ENCODE data around the gene MEGF11.

The MEGF11 gene

DNA sequence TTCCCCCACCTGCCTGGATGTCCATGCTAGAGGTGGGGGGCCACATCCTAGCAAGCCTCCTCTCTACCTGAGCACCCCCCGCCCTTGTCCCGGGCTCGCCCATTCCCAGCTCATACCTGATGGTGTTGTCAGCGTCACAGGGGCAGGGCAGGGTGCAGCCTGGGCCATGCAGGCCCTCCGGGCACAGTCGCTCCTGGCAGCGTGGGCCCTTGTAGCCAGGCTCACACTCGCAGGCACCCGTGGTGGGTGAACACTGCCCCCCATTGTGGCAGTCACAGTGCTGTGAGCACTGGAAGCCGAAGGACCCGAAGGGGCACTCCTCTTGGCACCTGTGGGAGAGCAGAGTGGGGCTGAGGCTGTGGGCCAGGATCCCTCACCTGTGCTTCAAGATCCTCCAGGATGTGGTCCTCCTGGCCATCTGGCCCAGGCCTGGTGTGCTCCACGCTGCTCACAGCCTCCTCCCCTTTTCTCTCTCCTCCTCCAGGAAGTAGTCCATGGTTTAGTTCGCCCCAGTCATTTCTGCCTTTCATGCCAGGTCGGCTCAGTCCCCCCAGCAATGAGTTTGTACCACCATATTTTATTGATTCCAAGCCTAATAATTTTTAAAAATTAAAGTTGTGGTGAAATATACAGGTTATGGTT, 288.6 kb downstream of the MEGF11 start:
- Histone ChIP-seq H3K4me1 (ENCODE audit: low read length) (no peaks in the 10 kb centered on the region), H3K27ac (ENCODE audit: low read length) (no peak overlapping the region), H3K4me3 (ENCODE audit: low read length) (no peak overlapping the region), H3K36me3 (replicated peaks; ENCODE audit: low read depth, low read length) (no peaks in the 10 kb centered on the region), H3K9ac (ENCODE audit: low read length) (no peak overlapping the region), H3K27me3 (ENCODE audit: low read depth, low read length) (peaks cover 69% of the 10 kb centered on the region), H2AFZ (ENCODE audit: low read depth, low read length) (no peak overlapping the region), H3K9me3 (ENCODE audit: insufficient read depth, low read length) (no peaks in the 10 kb centered on the region), H4K20me1 (ENCODE audit: insufficient read depth, low read length) (no peaks in the 10 kb centered on the region), H3K79me2 (ENCODE audit: low read length) (no peaks in the 10 kb centered on the region), H3K4me2 (ENCODE audit: low read length) (no peak overlapping the region)
- no peak for TF ChIP-seq EZH2phosphoT487 (IDR thresholded peaks at IDR 0.05; ENCODE audit: low read depth)
- TF ChIP-seq, protein P1, sequence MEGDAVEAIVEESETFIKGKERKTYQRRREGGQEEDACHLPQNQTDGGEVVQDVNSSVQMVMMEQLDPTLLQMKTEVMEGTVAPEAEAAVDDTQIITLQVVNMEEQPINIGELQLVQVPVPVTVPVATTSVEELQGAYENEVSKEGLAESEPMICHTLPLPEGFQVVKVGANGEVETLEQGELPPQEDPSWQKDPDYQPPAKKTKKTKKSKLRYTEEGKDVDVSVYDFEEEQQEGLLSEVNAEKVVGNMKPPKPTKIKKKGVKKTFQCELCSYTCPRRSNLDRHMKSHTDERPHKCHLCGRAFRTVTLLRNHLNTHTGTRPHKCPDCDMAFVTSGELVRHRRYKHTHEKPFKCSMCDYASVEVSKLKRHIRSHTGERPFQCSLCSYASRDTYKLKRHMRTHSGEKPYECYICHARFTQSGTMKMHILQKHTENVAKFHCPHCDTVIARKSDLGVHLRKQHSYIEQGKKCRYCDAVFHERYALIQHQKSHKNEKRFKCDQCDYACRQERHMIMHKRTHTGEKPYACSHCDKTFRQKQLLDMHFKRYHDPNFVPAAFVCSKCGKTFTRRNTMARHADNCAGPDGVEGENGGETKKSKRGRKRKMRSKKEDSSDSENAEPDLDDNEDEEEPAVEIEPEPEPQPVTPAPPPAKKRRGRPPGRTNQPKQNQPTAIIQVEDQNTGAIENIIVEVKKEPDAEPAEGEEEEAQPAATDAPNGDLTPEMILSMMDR (IDR thresholded peaks at IDR 0.05; ENCODE audit: low read depth, low read length) = no peak

DNA sequence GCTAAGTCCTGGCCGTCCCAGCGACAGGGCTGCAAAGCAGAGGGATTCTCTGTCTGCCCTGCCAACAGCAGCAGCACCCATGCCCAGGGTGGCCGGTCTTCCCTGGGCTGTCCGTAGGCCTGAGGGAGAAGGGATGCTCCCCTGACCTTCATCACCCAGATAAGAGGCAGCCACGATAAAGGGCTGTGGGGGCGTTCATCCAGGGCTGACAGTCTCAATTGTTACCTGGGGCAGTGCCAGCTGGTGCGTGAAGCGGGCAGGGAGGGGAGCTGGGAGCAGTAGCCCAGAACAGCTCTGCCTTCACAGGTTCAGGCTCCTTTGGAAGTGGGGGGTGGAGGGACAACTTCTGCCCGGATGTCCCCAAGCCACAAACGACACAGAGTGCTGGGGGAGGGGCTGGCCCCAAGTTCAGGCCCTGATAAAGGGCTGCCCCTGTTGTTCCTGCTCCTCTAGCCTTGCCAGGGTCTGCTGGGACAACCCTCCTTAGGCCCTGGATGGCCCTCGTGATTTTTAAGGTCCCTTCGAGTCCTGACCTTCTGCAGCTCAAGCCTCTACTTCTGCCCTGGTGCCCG, 289.6 kb downstream of the MEGF11 start:
- Histone ChIP-seq H3K79me2 (ENCODE audit: low read length) (no peaks in the 10 kb centered on the region), H3K27ac (ENCODE audit: low read length) (no peak overlapping the region), H3K27me3 (ENCODE audit: low read depth, low read length) (peaks cover 68% of the 10 kb centered on the region), H2AFZ (ENCODE audit: low read depth, low read length) (no peak overlapping the region), H3K4me1 (ENCODE audit: low read length) (no peaks in the 10 kb centered on the region), H3K9me3 (ENCODE audit: insufficient read depth, low read length) (no peaks in the 10 kb centered on the region), H3K9ac (ENCODE audit: low read length) (no peak overlapping the region), H3K4me3 (ENCODE audit: low read length) (no peak overlapping the region), H4K20me1 (ENCODE audit: insufficient read depth, low read length) (no peaks in the 10 kb centered on the region), H3K4me2 (ENCODE audit: low read length) (no peak overlapping the region), H3K36me3 (replicated peaks; ENCODE audit: low read depth, low read length) (no peaks in the 10 kb centered on the region)
- TF ChIP-seq, protein P1 (IDR thresholded peaks at IDR 0.05; ENCODE audit: low read depth, low read length) = no peak
- no peak for TF ChIP-seq EZH2phosphoT487 (IDR thresholded peaks at IDR 0.05; ENCODE audit: low read depth)

DNA sequence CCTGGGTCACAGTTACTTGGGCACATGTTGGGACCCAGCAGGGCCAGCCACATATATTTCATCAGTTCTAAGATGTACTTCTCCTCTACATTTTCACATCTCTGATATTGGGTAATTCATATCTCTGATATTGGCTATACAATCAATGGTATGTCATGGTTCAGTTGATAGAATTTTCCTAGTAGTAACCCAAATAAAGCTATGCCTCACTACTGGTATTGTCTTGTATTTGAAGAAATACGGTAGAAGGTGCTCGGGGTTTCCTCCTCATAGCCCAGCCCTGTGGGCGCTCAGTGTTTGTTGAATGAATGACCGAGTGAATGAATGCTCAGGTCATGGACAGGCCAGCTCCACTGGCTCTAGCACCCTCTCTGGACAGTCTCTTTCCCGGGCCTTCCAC, 290.2 kb downstream of the MEGF11 start:
- no peaks in the 10 kb centered on the region for H3K9me3 ChIP-seq (ENCODE audit: insufficient read depth, low read length)
- no peaks in the 10 kb centered on the region for H3K36me3 ChIP-seq (replicated peaks; ENCODE audit: low read depth, low read length)
- no peak overlapping the region for H3K27ac ChIP-seq (ENCODE audit: low read length)
- no peak for TF ChIP-seq EZH2phosphoT487 (IDR thresholded peaks at IDR 0.05; ENCODE audit: low read depth)
- TF ChIP-seq, protein P1 (IDR thresholded peaks at IDR 0.05; ENCODE audit: low read depth, low read length) = no peak
- no peaks in the 10 kb centered on the region for H3K79me2 ChIP-seq (ENCODE audit: low read length)
- no peak overlapping the region for H3K4me3 ChIP-seq (ENCODE audit: low read length)
- H4K20me1 ChIP-seq (ENCODE audit: insufficient read depth, low read length) = no peaks in the 10 kb centered on the region
- no peaks in the 10 kb centered on the region for H3K4me1 ChIP-seq (ENCODE audit: low read length)
- no peak overlapping the region for H3K4me2 ChIP-seq (ENCODE audit: low read length)
- H3K9ac ChIP-seq (ENCODE audit: low read length) = no peak overlapping the region
- H3K27me3 ChIP-seq (ENCODE audit: low read depth, low read length) = peaks cover 65% of the 10 kb centered on the region
- H2AFZ ChIP-seq (ENCODE audit: low read depth, low read length) = no peak overlapping the region

DNA sequence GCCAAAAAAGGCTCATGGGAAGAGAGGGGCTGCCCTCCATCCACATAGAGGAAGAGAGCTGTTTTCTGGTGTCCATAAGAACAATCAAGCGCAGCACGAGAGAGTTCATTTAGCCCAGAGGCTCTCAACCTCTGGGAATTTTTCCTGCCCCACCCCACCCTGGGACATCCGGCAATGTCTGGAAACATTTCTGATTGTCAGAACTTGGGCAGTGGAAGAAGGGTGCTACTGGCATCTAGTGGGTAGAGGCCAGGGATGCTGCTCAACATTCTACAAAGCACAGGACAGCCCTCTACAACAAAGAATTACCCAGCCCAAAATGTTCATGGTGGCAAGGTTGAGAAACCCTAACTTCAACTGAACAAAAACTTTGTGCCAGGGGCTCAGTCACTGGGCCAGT, 291.4 kb downstream of the MEGF11 start:
- Histone ChIP-seq H3K4me3 (ENCODE audit: low read length) (no peak overlapping the region), H3K4me2 (ENCODE audit: low read length) (no peak overlapping the region), H3K9ac (ENCODE audit: low read length) (no peak overlapping the region), H3K9me3 (ENCODE audit: insufficient read depth, low read length) (no peaks in the 10 kb centered on the region), H3K79me2 (ENCODE audit: low read length) (no peaks in the 10 kb centered on the region), H3K27ac (ENCODE audit: low read length) (no peak overlapping the region), H3K27me3 (ENCODE audit: low read depth, low read length) (peaks cover 58% of the 10 kb centered on the region), H4K20me1 (ENCODE audit: insufficient read depth, low read length) (no peaks in the 10 kb centered on the region), H3K4me1 (ENCODE audit: low read length) (no peaks in the 10 kb centered on the region), H3K36me3 (replicated peaks; ENCODE audit: low read depth, low read length) (no peaks in the 10 kb centered on the region), H2AFZ (ENCODE audit: low read depth, low read length) (no peak overlapping the region)
- TF ChIP-seq, protein P1 (IDR thresholded peaks at IDR 0.05; ENCODE audit: low read depth, low read length) = peak; percentile 28
- no peak for TF ChIP-seq EZH2phosphoT487 (IDR thresholded peaks at IDR 0.05; ENCODE audit: low read depth)

Measured in OCI-LY3 (cell line).